Left forelimb (tissue), 1 donor: Measurements from ENCODE around the gene PRKD1.
"Not testable (repeated sequence)": the region's sequence is repeated elsewhere in the genome, so short reads cannot be mapped to it uniquely, and the experiment has no call there.

Experiments used
- DNase-seq: peaks from one replicate; pipeline ENCODE4 v3.0.0-alpha.2; 2018; ENCODE audit warnings: low spot score

Gene PRKD1

GRCh38 chr14:29738950-29739349, 188.7 kb downstream of the PRKD1 start:
- no peak for DNase-seq

- DNase-seq: no peak
Observed at GRCh38 chr14:29738056-29738455, 189.6 kb downstream of the PRKD1 start.

DNA sequence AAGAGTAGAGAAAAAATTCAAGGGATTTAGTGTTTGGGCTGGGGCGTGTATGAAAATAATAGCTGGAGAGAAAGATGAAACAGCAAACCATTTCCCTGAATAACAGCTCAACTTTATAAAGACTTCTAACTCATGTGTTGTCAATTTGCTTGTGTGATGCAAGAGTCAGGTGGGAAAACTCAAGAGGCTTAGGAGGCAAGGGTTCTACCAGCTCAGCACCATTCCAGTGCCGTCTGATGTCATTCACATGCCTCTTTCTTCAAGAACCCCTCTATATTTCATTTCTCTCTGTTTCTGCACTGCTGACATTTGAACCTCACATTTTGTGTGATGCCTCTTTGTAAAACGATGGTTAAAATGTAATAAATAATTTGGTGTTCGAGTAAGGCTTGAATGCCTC, 192.2 kb downstream of the PRKD1 start:
- DNase-seq: no peak

DNA sequence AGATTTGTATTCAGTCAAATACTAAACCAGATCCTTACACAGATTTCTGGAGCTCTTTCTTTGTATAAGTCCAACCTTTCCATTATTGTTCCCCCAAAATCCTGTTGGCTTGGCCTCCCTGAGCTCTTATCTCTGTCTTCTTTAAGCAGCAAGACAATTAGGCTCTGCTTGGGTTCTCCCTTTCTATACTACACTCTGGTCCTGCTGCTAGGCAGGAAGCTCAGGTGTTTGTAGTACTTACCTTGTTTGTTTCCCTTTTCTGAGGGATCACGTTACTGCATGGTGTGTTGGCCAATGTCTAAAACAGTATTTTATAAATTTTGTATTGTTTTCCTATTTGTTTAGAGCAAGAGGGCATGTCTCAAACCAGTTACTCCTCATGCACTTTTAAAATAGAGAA, 192.9 kb downstream of the PRKD1 start:
- DNase-seq: no peak

- DNase-seq: not testable (repeated sequence)
Observed at GRCh38 chr14:29726560-29727331, 200.9 kb downstream of the PRKD1 start.

DNA sequence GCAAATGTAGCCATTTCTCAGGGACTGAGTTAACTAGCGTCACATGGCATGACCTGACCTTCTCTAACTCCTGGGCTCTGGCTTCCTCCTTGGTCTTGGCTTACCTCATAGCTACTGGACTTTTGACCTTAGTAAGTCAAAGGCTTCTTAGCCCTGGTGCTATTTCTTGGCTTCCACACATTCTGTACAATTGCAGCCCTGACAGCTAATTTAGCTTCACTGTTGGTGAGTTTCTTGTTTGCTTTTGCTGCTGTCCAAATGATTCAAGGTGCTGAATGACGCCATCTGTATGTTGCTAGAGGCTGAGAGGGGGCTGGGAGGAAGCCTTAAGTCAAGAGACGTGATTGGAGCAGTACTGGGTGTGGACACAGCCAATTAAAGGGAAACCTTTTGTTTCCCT, 202.7 kb downstream of the PRKD1 start:
- no peak for DNase-seq

GRCh38 chr14:29722831-29723230, 204.8 kb downstream of the PRKD1 start:
- no peak for DNase-seq

GRCh38 chr14:29721586-29721985, 206.1 kb downstream of the PRKD1 start:
- no peak for DNase-seq

- no peak for DNase-seq
Observed at GRCh38 chr14:29717901-29718300, 209.7 kb downstream of the PRKD1 start.

GRCh38 chr14:29716150-29716549, 211.5 kb downstream of the PRKD1 start:
- no peak for DNase-seq

DNA sequence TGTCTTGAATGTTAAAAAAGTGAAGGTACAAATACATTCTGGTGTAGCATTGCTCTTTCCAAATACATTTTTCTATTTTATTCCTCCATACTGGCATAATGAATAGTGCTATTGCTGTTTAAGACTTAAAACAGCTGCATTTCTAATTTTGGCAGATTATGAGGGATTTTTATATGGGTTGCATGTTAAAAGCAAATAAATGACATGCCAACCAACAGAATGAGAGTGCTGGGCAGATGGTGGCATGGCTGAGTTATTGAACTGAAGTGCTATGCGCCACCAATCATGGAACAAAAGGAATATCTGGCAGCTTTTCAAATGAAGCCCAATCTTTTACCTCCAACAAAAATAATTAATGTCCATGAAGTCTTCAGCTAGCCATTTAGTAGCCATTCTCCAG, 215.0 kb downstream of the PRKD1 start:
- no peak for DNase-seq

DNA sequence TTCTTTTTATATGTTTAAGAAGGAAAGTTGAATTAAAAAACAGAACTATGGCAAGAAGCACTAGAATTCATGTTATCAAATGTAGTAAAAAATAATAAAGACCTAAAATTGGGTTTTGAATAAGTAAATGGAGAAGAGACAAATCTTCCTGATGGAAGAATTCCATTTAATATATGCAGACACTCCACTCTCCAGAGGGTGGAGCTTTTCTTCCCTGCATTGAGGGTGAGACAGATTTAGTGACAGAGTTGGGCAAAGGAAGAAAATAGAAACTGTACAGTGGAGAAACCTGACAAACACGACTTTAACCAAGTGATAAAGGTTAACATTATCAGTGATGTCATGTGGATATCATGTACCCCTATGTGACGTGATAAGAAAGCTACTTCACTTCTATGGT, 217.6 kb downstream of the PRKD1 start:
- no peak for DNase-seq

- DNase-seq: no peak
Observed at GRCh38 chr14:29709490-29709889, 218.2 kb downstream of the PRKD1 start.

- no peak for DNase-seq
Observed at GRCh38 chr14:29706700-29707099, 220.9 kb downstream of the PRKD1 start.

- no peak for DNase-seq
Observed at GRCh38 chr14:29705801-29706200, 221.8 kb downstream of the PRKD1 start.

- DNase-seq: not testable (repeated sequence)
Observed at GRCh38 chr14:29689597-29689996, 238.1 kb downstream of the PRKD1 start.

DNA sequence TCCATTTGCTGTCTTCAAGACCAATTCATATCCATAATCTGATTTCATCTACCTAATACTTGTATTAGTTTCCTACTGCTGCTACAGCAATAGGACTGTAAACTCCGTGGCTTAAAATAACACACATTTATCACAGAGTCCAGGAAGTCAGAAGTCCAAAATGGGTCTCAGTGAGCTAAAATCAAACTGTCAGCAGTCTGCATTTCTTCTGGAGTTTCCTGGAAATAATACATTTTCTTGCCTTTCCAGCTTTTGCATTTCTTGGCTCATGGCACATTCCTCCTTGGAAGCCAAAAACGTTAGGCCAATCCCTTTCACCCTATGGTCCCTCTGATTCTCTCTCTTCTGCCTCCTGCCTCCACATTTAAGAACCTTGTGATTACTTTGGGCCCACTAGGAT, 239.8 kb downstream of the PRKD1 start:
- no peak for DNase-seq

- no peak for DNase-seq
Observed at GRCh38 chr14:29687071-29687765, 240.4 kb downstream of the PRKD1 start.

DNA sequence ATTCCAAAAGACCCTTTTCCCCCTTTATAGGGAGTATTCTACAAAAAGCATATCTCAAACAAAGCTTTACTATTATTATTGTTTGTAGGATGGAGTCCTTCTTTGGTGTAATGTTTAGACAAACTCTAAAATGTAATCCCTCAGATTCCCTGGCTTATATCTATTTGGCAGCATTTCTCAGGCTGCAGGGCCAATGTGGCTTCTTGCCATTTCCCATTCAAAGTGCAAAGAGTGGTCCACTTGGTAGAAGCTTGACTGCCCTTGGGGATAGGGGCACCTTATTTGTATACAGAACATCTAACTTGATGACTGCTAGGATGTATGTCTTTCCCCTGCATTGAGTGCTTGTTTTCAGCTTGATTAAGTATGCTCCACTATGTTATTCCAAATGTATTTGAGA, 242.7 kb downstream of the PRKD1 start:
- no peak for DNase-seq

DNA sequence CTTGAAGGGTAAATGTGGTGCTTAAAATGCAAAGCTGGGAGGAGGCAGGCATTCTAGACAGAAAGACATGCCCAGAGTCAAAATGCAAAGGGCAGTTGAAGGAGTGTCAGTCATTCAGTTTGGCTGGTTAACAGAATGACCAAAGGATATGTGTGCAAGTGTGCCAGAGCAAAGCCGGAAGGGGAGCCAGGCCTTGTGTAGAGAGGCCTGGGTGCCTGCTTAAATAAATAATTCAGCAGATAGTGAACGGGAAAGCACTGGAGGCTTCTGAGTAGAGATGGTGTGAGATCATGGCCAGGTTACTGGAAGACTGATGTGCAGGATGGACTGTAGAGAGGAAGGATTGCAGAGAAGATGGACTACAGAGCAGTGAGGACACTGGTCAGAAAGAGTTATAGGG, 244.9 kb downstream of the PRKD1 start:
- no peak for DNase-seq

DNA sequence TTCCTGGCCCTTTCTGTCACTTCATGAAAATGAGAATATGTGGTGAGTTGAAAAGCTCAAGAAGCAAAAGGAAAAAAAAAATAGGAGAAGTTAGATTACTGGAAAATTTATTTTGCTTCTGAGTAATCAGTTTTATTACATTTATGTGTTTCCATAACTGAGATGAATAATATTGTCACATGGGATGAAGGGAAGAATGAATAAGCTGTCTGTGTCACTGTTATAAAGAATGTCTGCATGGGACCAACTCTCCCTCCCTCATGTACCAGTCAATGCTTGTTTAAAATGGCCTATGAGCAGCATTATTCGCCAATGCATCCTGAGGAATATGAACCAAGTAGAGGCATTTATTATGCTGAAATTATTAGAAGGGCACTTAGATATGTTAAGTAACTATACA, 246.3 kb downstream of the PRKD1 start:
- DNase-seq: no peak

DNA sequence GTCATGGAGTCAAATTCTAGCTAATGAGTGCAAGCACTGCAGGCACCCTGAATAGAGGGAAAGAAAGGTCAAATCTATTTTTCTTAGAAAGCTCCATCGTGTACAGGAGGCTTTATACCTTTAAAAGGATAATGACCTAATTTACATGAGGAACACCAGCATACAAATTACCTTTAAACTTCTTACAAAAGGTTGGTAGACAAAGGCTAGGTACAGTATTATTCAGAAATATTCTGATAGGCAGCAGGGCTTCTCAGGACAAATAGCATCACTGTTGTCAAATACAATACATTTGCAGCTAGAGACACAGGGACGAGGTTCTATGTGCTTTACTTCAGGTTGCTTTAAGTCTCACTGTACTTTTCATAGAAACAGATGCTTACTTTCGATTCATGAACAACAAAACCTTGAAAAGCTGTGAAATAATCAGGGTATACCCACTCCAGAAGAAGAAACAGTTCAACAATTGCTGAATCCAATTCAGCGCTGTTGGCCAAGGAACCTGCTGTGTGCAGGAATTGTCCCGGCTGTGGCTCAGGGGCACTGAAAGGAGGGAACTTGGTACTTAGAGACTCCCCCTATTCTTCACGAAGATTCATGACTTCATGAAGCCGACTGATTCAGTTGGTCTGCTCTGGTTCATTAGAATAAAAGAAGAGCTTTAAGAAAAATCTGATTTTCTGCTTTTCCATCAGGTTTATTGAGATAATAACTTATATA, 252.9 kb downstream of the PRKD1 start:
- no peak for DNase-seq

DNA sequence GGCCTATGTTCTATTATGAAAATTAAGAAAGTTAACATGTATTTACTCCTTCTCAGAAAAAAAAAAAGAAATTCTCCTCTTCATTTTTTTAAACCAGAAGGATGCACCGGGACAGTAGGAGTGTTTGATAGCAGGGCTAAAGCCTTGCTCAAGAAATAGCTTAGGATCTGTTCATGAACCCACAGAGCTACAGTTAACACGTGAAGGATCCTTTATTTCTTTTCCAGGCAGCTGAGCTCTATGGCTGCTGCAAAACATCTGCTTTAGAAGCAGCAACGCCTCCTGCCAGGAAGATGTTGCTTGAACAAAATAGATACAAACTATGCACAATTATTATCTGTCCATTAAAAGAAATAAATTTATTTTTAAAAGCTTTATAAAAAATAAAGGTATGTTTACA, 254.8 kb downstream of the PRKD1 start:
- no peak for DNase-seq
